HAP-1 (cell line): ENCODE measurements around the gene VSIG10L.

ENCODE experiments used
- DNase-seq, 2 experiments: peaks; one replicate each; pipeline ENCODE4 v3.0.0-alpha.2; 2016 to 2020; ENCODE audit warnings: low spot score in 2 of 2
- H3K27me3 ChIP-seq: fragments of 250-450 bp; sonication (Bioruptor Pico); 2 replicates; pipeline ENCODE4 v1.5.1; 2020; ENCODE audit warnings: low read depth, mild to moderate bottlenecking, moderate library complexity
- H3K36me3 ChIP-seq: fragments of 250-450 bp; sonication (Bioruptor Pico); replicated peaks from 2 replicates; pipeline ENCODE4 v1.5.1; 2020; ENCODE audit warnings: mild to moderate bottlenecking
- H3K4me1 ChIP-seq: fragments of 250-450 bp; sonication (Bioruptor Pico); 2 replicates; pipeline ENCODE4 v1.5.1; 2020; ENCODE audit warnings: mild to moderate bottlenecking
- H3K4me3 ChIP-seq: fragments of 250-450 bp; sonication (Bioruptor Pico); 2 replicates; pipeline ENCODE4 v1.5.1; 2020; ENCODE audit warnings: mild to moderate bottlenecking, moderate library complexity
- H3K9me3 ChIP-seq: fragments of 250-450 bp; sonication (Bioruptor Pico); 2 replicates; pipeline ENCODE4 v1.5.1; 2020; ENCODE audit warnings: mild to moderate bottlenecking, moderate library complexity
- in situ Hi-C: fragments of 300-500 bp; cut with MboI; formaldehyde crosslinking; loops from 3 replicates; pipeline ENCODE4 v1.14.3; 2020; ENCODE audit warnings: low sequenced_read_pairs, inconsistent platforms, mixed read lengths

The VSIG10L gene

DNA sequence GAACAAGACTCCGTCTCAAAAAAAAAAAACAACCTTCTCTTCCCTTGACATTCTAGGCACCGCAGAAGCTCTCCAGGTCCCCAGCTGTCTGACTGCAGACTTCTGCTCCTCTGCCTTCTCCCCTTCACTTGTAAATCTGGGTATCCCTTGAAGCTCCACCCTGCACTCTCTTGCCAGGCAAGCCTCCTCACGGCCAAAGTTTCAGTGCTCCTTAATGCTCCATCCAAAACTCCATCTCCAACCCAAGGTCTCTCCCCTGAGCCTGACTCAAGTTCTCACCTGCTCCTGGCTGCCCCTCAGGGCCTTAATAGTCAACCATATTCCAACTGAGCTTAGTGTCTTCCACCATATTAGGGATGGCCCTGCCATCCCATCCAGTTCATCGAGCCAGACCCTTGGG, 28.3 kb upstream of the VSIG10L start:
- DNase-seq: no peak
- in situ Hi-C loops: no loop called here
- peaks cover 4% of the 10 kb centered on the region; the same call in 1 of the 2 replicates for H3K4me1 ChIP-seq
- no peaks in the 10 kb centered on the region for H3K27me3 ChIP-seq
- H3K36me3 ChIP-seq: no peaks in the 10 kb centered on the region
- no peaks in the 10 kb centered on the region for H3K9me3 ChIP-seq
- no peak overlapping the region for H3K4me3 ChIP-seq

DNA sequence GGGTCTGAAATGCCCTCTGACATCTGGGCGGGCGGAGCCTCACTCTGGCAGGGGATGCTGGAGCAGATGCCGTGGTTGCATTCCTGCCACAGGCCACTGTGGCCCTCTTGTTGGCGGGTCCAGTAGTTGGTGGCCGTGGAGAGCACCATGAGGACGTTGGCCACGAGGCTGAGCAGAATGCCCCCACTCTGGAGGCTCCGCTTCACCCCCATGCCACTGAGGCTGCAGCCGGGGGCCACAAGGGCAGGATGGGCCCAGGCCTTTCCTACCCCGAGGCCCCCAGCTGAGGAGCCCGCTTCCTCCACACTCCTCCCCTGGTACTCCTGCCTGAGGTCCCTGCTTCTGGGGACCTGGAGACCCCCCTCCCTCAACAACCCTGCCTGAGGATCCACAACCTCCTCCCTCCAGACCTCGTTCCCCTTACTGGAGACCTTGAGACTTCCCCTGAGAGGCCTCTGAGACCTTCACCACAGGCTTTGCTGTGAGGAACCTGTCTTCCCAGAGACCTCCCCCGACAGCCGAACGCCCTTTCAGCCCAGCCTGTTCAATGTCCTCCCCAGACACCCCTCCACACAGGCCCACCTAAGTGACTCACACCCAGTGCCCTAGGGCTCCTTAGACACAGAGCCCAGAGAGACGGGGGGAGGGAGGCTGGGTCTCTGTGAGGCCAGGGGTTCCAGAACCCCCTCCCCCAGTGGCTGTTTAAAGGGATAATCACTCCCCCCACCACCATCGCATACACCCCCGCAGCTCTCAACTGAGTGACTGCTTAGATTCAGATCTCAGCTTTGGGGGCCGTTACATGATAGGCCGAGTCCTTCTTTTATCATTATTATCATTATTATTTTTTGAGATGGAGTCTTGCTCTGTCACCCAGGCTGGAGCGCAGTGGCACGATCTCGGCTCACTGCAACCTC, 26.7 kb upstream of the VSIG10L start, which contains the start of gene CLDND2:
TSS of gene CLDND2 (minus strand) at position 638 of the 917 bp plus-strand sequence. CDS start at position 212, 426 bp downstream.
- Histone ChIP-seq H3K36me3 (no peaks in the 10 kb centered on the region), H3K4me3 (peak within 1 kb of the TSS; percentile 79), H3K9me3 (no peaks in the 10 kb centered on the region), H3K4me1 (peaks cover 4% of the 10 kb centered on the region; the same call in 1 of the 2 replicates), H3K27me3 (no peaks in the 10 kb centered on the region)
- DNase-seq: no peak
- in situ Hi-C loops: no loop called here

DNA sequence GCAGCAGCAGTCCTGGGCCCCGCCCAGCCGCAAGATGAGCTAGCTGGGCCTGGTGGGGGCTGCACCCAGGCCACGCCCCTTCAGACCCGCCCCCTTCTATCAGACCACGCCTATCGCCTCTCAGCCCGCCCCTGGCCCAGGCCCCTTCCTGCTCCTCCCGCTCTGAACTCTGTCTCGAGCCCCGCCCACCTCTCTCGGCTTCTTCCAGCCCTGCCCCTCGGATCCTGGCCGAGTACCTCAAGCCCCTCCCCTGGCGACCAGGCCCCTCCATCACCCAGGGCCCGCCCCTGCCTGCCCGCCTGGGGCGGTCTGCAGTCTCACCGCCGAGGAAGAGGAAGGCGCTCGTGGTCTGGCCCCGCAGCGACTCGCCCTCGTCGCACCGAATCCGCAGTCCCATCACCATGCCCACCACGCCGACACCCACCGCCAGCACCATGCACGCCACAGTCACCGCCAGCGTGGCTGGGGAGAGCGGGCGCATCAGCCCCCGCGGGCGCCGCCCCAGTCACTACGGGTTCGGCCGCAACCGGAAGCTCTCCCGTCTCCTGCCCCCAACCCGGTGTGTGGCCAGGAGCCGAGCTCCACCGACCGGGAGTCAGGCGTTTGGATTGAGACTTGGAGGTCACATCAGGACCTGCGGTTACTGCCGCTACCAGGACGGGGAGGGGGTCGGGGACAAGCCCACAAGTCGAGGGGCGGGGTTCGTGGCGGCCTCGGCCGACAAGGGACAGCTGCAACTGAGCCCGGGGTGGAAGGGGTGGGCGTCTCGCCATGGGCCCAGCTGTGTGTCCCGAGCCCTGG, 25.8 kb upstream of the VSIG10L start:
- H3K4me3 ChIP-seq: peak overlapping the region; percentile 79
- DNase-seq: peak; percentile 98 to 100
- in situ Hi-C loops: no loop called here
- H3K4me1 ChIP-seq: peaks cover 4% of the 10 kb centered on the region; the same call in 1 of the 2 replicates
- no peaks in the 10 kb centered on the region for H3K27me3 ChIP-seq
- H3K9me3 ChIP-seq: no peaks in the 10 kb centered on the region
- no peaks in the 10 kb centered on the region for H3K36me3 ChIP-seq

DNA sequence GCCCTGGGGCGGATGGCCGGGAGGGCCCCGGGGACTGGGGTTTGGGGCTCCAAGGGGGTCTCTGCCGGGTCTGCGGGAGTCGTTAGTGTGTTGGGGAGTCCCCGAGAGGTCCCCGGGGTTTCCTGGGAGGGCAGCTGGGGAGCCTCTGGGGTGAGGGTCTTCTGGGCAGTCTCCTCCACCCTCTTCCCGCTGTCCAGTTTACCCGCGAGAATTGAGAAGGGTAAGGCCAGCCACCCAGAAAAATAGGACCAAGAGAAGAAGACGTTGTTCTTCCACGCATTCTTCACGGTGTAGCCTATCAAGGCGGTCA, 25.3 kb upstream of the VSIG10L start:
- Histone ChIP-seq H3K9me3 (no peaks in the 10 kb centered on the region), H3K27me3 (no peaks in the 10 kb centered on the region), H3K4me3 (peak overlapping the region; percentile 79), H3K36me3 (no peaks in the 10 kb centered on the region), H3K4me1 (peaks cover 4% of the 10 kb centered on the region; the same call in 1 of the 2 replicates)
- in situ Hi-C loops: no loop called here
- no peak for DNase-seq

GRCh38 chr19:51366389-51367254, 24.7 kb upstream of the VSIG10L start:
- H3K9me3 ChIP-seq: no peaks in the 10 kb centered on the region
- no peaks in the 10 kb centered on the region for H3K36me3 ChIP-seq
- DNase-seq: peak; percentile 99
- in situ Hi-C loops: no loop called here
- H3K4me1 ChIP-seq: peaks cover 4% of the 10 kb centered on the region; the same call in 1 of the 2 replicates
- H3K4me3 ChIP-seq: peak overlapping the region; percentile 79
- no peaks in the 10 kb centered on the region for H3K27me3 ChIP-seq

GRCh38 chr19:51365965-51366388, 24.0 kb upstream of the VSIG10L start, which contains the start of gene ETFB:
TSS of gene ETFB (minus strand) at chr19:51366388. CDS start at chr19:51366326, 62 bp downstream.
- Histone ChIP-seq H3K9me3 (no peaks in the 10 kb centered on the region), H3K36me3 (no peaks in the 10 kb centered on the region), H3K27me3 (no peaks in the 10 kb centered on the region), H3K4me3 (peak within 1 kb of the TSS; percentile 79), H3K4me1 (peaks cover 4% of the 10 kb centered on the region; the same call in 1 of the 2 replicates)
- no peak for DNase-seq
- in situ Hi-C loops: no loop called here

- in situ Hi-C loops: no loop called here
- Histone ChIP-seq H3K36me3 (no peaks in the 10 kb centered on the region), H3K27me3 (no peaks in the 10 kb centered on the region), H3K4me3 (peak overlapping the region; percentile 79), H3K4me1 (peaks cover 4% of the 10 kb centered on the region; the same call in 1 of the 2 replicates), H3K9me3 (no peaks in the 10 kb centered on the region)
- DNase-seq: peak in 1 of 2 experiments; percentile 49
Measured at GRCh38 chr19:51365211-51365964, 23.4 kb upstream of the VSIG10L start.

DNA sequence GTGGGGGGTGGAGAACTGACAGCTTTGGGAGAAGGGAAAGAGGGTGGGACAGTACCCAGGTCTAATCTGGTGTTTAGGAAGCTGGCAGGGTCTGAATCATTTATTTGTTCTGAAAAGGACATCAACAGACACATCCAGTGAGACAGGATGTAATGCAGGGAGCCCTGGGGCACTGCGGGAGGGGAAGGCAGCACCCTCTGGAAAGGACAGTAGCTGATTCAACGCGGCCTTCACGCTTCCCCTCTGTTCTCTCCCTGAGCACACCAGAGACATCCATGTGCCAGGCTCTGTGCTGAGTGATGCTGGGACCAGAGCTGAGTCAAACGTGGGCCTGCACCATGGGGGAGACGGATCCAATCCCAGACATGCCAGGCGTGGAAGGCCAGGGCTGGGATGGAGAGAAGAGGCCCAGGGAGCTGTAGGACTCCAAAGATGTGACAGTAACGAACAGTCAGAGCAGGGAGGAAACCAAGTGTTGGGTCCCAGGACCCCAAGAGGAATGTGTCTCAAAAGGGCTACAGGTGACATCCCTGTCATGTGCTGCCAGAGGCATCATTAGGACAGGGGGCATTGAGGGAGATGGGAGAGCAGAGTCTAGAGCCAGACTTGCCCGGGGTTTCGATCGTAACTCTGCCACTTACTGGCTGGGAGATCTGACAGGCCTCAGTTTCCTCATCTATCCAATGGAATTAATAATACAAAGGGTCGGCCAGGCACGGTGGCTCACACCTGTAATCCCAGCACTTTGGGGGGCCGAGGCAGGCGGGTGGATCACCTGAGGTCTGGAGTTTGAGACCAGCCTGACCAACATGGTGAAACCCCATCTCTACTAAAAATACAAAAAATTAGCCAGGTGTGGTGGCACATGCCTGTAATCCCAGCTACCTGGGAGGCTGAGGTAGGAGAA, 22.5 kb upstream of the VSIG10L start:
- Histone ChIP-seq H3K4me1 (peaks cover 4% of the 10 kb centered on the region; the same call in 1 of the 2 replicates), H3K4me3 (no peak overlapping the region; the same call in 1 of the 2 replicates), H3K27me3 (no peaks in the 10 kb centered on the region), H3K9me3 (no peaks in the 10 kb centered on the region), H3K36me3 (no peaks in the 10 kb centered on the region)
- DNase-seq: no peak
- in situ Hi-C loops: no loop called here

DNA sequence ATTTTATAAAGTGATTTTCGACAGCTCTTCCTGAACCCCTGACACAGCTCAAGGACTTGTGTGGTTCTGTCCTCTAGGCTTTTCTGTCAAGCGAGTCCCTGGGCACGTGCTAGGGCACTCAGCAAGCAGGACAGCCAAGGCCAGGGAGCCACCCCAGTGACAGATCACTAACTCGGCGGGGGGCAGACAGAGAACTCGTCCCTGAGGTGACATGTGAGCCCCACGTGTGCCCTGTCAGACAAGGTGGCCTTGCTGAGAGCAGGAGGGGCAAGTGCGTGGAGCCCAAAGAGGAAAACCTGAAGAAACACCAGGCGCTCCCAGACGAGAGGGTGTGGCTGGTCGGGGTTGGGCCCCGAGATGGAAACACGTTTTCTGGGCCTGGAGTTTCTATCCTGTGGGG, 19.3 kb upstream of the VSIG10L start:
- Histone ChIP-seq H3K4me3 (no peak overlapping the region), H3K4me1 (no peaks in the 10 kb centered on the region), H3K9me3 (no peaks in the 10 kb centered on the region), H3K27me3 (no peaks in the 10 kb centered on the region), H3K36me3 (no peaks in the 10 kb centered on the region)
- in situ Hi-C loops: no loop called here
- no peak for DNase-seq

- no peaks in the 10 kb centered on the region for H3K9me3 ChIP-seq
- H3K4me3 ChIP-seq: no peak overlapping the region
- peaks cover 7% of the 10 kb centered on the region for H3K4me1 ChIP-seq
- H3K27me3 ChIP-seq: no peaks in the 10 kb centered on the region
- H3K36me3 ChIP-seq: 0 out of 2 replicates have a peak, but pooled peaks cover 2% of the 10 kb centered on the region
- in situ Hi-C loops: no loop called here
- no peak for DNase-seq
Measured at GRCh38 chr19:51359294-51359693, 17.4 kb upstream of the VSIG10L start.

DNA sequence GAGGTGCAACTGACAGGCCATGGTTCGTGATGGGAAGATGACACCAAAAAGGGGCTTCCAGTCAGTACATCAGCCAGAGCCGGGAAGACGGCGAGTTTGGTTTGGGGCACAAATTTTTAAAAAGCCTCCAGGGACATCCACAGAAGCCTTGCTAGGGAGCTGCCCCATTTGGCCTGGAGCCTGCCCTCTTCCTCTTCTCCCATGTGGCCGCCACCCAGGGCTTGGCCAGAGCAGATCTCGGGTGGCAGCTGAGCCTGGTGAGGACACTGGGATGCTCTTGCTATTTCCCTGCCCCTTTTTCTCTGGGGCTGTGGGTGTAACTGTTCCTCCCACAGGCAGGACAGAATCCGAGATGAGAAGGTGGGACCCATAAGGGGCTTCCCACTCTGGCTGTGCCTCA, 16.0 kb upstream of the VSIG10L start:
- H3K4me1 ChIP-seq: peaks cover 8% of the 10 kb centered on the region
- DNase-seq: no peak
- H3K36me3 ChIP-seq: peaks cover 4% of the 10 kb centered on the region; the same call in 1 of the 2 replicates
- H3K9me3 ChIP-seq: no peaks in the 10 kb centered on the region
- no peaks in the 10 kb centered on the region for H3K27me3 ChIP-seq
- in situ Hi-C loops: no loop called here
- no peak overlapping the region for H3K4me3 ChIP-seq
